ENCODE data around the gene PCDHA7.

DNA sequence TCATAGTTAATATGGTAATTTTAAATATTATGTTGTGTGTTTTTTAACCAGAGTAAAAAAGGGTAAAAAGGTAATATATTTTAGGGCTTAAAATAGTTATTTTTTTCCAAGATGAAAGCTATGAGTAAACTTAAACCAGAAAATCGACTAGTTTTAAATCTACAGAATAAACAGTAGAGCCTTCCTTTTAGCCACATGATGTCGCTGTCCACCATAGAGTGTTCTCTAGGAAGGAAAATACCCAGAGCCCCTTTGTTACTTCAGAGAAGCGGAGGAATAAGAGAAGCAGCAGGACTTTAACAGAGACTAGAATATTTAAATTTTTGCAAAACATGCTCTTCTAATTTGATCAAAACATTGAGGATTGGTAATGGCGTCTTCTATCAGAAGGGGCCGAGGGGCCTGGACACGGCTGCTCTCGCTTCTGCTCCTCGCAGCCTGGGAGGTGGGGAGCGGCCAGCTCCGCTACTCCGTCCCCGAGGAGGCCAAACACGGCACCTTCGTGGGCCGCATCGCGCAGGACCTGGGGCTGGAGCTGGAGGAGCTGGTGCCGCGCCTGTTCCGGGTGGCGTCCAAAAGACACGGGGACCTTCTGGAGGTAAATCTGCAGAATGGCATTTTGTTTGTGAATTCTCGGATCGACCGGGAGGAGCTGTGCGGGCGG, 39.3 kb upstream of the PCDHA7 start, which contains the start of gene PCDHA2:
- TF ChIP-seq, protein P1, sequence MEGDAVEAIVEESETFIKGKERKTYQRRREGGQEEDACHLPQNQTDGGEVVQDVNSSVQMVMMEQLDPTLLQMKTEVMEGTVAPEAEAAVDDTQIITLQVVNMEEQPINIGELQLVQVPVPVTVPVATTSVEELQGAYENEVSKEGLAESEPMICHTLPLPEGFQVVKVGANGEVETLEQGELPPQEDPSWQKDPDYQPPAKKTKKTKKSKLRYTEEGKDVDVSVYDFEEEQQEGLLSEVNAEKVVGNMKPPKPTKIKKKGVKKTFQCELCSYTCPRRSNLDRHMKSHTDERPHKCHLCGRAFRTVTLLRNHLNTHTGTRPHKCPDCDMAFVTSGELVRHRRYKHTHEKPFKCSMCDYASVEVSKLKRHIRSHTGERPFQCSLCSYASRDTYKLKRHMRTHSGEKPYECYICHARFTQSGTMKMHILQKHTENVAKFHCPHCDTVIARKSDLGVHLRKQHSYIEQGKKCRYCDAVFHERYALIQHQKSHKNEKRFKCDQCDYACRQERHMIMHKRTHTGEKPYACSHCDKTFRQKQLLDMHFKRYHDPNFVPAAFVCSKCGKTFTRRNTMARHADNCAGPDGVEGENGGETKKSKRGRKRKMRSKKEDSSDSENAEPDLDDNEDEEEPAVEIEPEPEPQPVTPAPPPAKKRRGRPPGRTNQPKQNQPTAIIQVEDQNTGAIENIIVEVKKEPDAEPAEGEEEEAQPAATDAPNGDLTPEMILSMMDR (IDR thresholded peaks at IDR 0.05) = no peak
- TF ChIP-seq POLR2A (IDR thresholded peaks at IDR 0.05) = no peak
